Endothelial cell of umbilical vein (primary cell): Measurements from ENCODE around the gene UST.

Source experiments
- CTCF ChIP-seq, 2 donors: IDR thresholded peaks; 1 replicate in 1 of 2; 2 replicates in 1 of 2; pipeline ENCODE4 v1.5.1; 2011; ENCODE audit warnings: low read length in 2 of 2, mild to moderate bottlenecking in 2 of 2, moderate library complexity in 2 of 2, control low read depth in 1 of 2, inconsistent platforms in 1 of 2, low read depth in 1 of 2; ENCODE audit not compliant: insufficient read depth in 1 of 2; ENCODE audit errors: extremely low read depth in 1 of 2
- POLR2A ChIP-seq: IDR thresholded peaks from 2 replicates; pipeline ENCODE4 v1.6.1; 2012; ENCODE audit warnings: low read depth, mild to moderate bottlenecking, control low read depth, low read length
- POLR2AphosphoS5 ChIP-seq: IDR thresholded peaks from 2 replicates; pipeline ENCODE4 v1.6.1; 2012; ENCODE audit warnings: low read depth, mild to moderate bottlenecking, control low read depth, low read length, moderate library complexity; ENCODE audit not compliant: insufficient read depth

- TF ChIP-seq CTCF (IDR thresholded peaks at IDR 0.05; ENCODE audit: extremely low read depth in 1 of 2, insufficient read depth in 1 of 2, low read depth in 1 of 2, low read length in 2 of 2) (no peak), POLR2AphosphoS5 (no peak), POLR2A (no peak)
Measured at GRCh38 chr6:149060985-149061760, 314.3 kb downstream of the UST start.
